Activated gamma-delta T cell treated with anti-CD3 and anti-CD28 coated beads, Interleukin-2, amount 50 U/mL, for 16 hours (primary cell): ENCODE measurements around the gene ARID1B.

Source experiments
- DNase-seq: peaks from one replicate; pipeline ENCODE4 v3.0.0-alpha.2; 2020; ENCODE audit warnings: low read depth

Gene ARID1B

GRCh38 chr6:157159348-157159747, 382.2 kb downstream of the ARID1B start:
- no peak for DNase-seq

DNA sequence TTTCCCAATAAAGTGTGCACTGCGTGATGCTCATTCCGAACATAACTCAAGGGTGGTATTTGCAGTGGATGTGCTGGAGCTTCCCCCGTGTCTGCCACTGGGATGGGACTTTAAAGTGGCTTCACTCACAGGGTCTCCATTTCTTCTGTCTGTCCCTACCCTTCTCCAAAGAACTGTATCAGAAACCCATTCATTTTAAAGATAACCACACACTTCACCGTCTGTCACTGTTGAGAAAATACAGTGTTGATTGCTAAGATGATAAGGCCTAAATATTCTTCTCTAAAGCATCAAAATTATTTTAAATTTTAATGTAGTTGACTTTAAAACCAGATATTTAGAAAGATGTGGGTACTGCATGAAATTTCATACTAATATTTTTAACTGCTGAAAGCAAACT, 384.7 kb downstream of the ARID1B start:
- DNase-seq, result no peak

- DNase-seq, result no peak
Observed at GRCh38 chr6:157162766-157163433, 385.7 kb downstream of the ARID1B start.

GRCh38 chr6:157163434-157164159, 386.4 kb downstream of the ARID1B start:
- DNase-seq, result no peak

GRCh38 chr6:157164972-157165371, 387.8 kb downstream of the ARID1B start:
- no peak for DNase-seq

- DNase-seq, result no peak
Observed at GRCh38 chr6:157166784-157167183, 389.6 kb downstream of the ARID1B start.

DNA sequence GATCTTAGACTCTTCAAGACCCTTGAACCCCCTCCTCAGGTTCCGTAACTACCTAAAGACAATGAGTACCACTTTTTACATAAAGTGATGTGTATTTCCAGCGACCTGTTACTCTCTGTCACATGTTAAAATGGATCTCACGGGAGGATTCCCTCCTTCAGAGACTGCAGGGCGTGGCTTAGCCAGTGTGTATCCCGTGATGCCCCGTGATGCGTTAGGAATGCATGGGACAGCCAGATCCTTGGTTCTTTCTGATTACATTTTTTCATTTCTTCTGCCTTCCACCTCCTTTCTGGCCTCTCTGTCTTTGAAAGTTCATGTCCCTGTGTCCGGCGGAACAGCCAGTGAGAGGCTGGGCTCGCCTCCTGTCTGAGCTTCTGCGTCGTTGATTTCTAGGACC, 390.7 kb downstream of the ARID1B start:
- no peak for DNase-seq

DNA sequence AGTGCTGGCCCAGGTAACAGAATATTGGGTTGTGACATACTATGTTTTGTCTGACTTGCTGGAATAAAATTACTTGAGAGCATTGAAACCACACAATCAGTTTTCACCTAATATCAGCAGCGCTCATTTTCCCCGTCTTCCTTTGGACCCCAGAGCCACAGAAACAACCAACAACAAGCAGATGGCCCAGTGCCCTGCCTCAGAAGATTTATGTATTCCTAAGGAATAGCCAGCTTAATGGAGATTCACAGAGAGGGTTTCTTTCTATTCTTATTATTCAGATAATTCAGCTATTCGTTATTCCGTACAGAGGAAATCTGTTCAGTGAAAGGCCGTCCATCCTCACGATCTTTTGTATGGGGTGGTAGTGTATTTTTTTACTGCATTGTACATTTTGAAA, 391.3 kb downstream of the ARID1B start:
- DNase-seq, result no peak

- no peak for DNase-seq
Observed at GRCh38 chr6:157169226-157169625, 392.0 kb downstream of the ARID1B start.

DNA sequence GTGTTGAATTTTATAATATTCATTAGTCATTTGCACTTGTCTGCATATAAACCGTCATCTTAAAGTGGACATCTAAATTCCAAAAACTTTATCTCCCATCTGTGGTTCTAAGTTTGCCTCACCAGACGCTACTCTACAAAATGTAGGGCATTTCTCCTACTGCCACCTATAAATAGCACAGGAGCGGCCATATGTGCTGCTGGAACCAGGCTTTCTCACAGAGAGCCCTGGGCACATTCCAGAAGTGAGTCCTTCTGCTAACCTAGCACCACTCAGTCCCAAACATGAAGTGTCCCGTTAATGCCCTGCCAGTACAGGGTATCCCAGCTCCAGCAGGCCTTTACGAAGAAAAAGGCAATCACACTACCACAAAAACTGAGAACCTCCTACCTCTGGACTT, 392.5 kb downstream of the ARID1B start:
- DNase-seq, result no peak

DNA sequence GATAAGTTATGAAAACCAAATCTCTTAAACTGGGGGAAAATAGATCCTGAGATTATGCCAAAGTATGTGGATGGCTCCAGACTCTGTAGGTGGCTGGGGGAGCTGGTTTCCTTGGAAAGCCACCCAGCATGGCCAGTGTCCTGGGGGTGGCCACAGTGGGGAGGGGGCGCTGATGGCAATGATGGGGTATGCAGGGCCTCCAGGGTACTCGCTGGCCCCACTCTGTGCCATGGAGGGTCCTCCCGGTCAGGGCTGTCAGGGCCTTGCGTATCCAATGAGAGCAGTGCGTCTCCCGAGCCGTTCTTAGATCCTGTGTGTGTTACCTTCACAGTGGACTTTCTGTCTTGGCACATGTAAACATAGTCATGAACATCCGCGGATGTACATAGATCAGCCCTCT, 393.4 kb downstream of the ARID1B start:
- no peak for DNase-seq

DNA sequence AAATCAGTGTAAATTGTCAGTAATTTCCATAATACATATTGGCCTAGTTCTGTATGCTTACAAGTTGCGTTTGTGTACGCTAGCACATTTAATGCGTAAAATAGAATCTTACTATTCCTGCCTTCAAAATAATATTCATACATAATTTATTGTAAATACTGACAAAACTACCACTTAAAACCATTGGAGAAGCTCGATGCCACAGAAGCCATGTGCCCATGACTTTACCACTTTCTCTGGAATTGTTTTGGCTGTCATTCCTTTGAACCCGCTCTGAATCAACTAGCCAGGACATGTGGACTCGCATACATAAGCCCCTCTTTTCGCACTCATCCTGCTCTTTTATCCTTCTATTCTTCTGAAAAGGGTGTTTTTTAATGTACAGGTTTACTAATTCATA, 394.6 kb downstream of the ARID1B start:
- no peak for DNase-seq

- DNase-seq, result no peak
Observed at GRCh38 chr6:157172231-157172701, 395.1 kb downstream of the ARID1B start.

DNA sequence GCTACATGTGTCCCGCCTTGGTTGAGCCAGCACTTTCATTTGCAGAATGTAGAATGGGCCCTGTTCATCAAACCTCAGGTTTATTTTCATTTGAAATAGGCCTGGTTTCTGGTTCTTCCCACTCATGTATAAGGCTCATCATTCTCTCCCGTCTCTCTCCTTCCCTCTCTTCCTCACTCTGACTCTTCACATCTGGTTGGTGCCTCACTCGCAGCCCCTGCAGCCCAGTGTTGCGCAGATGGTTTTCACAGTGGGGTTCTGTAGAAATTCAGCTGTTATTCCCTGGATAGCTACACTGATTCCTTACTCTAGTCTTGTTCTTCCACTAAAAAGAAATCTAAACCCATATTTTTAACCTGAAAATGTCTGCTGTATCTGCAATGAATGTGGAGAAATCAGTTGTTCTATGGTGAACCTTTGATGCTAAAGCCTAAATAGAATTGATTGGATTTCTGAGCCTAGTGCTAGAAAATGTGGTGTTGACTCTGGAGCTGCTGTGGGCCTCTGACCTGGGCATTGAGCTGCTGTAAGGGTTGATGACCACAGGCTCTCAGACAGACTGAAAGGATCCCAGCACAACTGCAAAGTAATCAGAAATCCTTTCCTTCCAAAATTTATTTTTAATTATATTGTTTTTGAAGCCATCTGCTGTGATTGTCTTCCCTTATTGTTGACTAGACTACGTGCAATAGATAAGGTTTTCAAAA, 395.8 kb downstream of the ARID1B start:
- DNase-seq, result no peak

DNA sequence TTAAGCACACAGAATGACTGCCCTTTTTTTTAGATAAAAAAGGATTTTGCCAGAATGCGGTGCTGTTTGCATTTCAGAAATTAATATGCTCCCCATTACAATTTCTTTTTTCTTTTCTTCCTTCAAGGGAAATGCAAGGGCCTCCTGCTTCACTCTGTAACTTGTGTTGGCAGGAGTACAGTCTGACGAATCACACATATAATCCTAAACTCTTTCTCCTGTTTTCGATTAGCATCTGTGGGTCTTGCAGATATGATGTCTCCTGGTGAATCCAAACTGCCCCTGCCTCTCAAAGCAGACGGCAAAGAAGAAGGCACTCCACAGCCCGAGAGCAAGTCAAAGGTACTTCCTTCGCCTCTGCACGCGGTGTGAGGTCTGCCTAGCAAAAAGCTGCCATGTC, 396.6 kb downstream of the ARID1B start:
- no peak for DNase-seq

DNA sequence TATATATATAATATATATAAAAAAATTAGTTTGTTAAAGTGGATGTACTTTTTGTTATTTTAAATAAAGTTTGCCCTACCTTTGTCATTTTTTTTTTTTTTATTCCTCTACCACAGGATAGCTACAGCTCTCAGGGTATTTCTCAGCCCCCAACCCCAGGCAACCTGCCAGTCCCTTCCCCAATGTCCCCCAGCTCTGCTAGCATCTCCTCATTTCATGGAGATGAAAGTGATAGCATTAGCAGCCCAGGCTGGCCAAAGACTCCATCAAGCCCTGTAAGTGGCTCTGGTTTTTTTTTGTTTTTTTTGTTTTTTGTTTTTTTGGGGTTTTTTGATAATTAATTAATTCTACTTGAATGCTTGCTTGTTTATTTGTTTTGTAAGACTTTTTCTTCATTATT, 397.6 kb downstream of the ARID1B start:
- no peak for DNase-seq

DNA sequence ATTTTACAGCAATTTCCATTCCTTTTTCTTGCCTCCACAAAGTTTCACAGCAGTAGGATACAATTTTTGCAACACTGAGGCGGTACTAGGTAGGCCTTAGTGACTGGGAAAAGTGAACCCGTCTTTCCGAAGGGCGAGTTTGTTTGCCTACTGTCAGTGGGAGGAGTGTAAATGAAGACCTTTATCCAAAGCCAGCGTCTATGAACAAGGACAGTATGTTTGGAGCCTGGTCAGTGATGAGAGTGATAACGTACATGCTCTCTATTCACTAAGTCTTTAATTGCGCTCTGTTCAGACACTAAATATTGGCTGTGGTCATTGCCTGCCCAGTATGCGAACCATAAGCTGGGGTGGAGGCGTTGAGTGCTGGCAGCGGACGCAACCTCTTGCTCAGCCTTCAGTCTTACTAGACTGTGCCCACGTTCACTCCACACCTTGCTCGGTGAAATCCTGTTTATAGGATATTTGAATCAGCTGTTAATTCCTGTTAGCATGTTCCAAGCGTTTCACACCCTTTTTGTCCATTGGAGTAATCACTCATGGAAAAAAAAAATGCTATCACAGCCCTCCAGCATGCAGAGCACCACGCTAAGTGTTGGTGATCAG, 400.7 kb downstream of the ARID1B start:
- no peak for DNase-seq

DNA sequence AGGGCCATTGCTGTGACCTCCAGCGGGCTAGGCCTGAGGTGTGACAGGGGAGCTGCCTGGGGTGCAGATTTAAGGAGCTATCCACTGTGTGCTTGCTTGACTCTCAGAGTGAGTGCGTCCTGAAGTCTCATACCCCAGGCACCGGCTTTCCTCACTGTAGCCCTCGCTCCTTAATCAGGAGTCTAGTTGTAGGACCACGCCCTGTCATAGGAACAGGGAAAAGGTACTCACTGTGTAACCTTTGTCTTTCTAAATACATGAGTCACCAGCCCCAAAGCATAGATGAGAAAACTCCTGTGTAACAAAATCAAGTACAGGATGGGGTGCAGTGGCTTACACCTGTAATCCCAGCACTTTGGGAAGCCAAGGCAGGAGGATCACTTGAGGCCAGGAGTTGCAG, 404.5 kb downstream of the ARID1B start:
- no peak for DNase-seq

DNA sequence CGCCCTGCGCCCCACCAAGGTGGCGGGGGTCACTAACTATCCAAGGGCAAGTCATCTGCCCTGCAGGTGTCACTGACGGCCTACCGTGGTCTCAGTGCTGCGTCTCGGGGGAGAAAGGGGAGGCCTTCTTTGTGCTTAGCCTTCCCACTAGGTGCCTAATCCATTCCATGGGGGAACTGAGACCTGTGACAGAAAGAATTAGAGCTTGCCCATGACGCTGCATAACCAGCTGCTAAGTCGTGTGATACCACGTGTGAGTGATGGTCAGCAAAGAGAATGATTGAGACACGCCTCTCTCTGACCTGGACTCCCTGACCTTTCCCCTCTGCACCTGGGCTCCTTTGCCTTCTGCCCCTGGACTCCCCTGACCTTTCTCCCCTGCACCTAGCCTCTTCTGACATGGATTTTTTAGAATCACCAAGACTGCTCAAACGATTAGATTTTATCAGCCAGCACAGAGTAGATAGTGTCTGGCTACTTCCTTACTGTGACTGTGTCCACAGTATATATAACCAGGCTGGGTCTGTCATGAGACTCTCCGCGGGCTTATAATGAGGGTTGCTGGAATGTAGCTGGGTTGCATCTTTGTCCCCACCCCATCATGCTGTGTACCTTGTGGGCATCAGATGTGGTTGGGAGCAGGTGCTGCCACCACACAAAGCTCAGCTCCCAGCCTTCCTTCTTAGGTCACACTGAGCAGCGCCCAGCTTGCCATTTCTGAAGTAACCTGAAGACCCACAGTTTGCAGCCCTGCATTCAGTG, 405.5 kb downstream of the ARID1B start:
- no peak for DNase-seq

- DNase-seq, result peak; percentile 12
Observed at GRCh38 chr6:157184202-157185015, 407.2 kb downstream of the ARID1B start.

GRCh38 chr6:157185171-157185570, 408.0 kb downstream of the ARID1B start:
- DNase-seq, result no peak
